Muscle of arm (tissue), 12 donors: ENCODE results near the gene CEBPE. TPM values are rescaled to one million over a fixed set of nuclear protein-coding genes. Genes with fewer than 3 reads are reported as not detected.

ENCODE experiments used
- DNase-seq: peaks from one replicate; pipeline ENCODE4 v3.0.0-alpha.2; 2013
- polyA plus RNA-seq, 12 donors: library from polyadenylated mRNA; unstranded; fragments of 120-200 nt; gene quantifications; one replicate each; pipeline ENCODE4 v1.2.1, GENCODE V29; 2013; ENCODE audit not compliant: insufficient read length in 12 of 12

The CEBPE gene
- polyA plus RNA-seq, 12 donors, result 0.08 to 0.61 (median 0.13) TPM; not detected in 8

DNA sequence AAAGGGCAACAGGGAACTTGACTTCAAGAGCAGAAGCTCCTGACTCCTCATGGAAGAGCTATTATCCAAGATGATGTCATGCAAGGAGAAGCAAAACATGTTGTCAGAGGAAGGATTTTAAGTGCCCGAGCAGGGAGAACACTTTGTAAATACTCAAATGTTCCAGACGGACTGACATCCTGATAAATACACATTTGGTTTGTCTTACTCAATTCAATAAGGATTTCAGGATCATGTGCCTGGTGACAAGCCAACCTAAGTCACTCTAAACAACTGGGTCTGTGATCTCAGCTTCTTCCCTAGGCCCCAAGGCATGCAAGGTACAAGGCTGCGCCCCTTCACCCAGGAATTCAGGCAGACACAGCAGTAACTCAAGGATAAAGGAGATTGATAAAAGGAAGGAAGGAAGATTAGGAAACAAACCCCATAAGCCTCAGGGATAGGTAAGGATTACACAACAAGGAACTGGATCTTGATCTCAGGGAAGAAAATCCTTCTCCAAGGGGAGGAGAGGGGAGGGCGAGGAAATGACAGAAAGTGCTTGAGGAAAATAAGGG lies 26.8 kb upstream of the CEBPE start:
- DNase-seq, result no peak

DNA sequence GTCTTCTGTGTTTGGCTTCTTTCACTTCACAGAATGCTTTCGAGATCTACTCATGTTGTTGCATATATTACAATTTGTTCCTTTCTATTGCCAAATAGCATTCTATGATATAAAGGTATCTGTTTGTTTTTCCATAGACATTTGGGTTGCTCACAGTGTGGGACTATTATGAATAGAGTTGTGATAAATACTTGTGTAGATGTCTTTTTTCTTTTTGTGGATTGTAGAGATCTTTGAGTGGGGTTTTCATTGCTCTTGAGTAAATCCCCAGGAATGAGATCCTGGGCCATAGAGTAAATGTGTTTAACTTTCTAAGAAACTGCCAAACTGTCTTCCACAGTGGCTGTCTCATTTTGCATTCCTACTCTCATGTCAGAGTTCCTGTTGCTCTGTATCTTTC lies 24.9 kb upstream of the CEBPE start:
- no peak for DNase-seq

GRCh38 chr14:23142826-23143225 lies 23.8 kb upstream of the CEBPE start:
- DNase-seq, result no peak

DNA sequence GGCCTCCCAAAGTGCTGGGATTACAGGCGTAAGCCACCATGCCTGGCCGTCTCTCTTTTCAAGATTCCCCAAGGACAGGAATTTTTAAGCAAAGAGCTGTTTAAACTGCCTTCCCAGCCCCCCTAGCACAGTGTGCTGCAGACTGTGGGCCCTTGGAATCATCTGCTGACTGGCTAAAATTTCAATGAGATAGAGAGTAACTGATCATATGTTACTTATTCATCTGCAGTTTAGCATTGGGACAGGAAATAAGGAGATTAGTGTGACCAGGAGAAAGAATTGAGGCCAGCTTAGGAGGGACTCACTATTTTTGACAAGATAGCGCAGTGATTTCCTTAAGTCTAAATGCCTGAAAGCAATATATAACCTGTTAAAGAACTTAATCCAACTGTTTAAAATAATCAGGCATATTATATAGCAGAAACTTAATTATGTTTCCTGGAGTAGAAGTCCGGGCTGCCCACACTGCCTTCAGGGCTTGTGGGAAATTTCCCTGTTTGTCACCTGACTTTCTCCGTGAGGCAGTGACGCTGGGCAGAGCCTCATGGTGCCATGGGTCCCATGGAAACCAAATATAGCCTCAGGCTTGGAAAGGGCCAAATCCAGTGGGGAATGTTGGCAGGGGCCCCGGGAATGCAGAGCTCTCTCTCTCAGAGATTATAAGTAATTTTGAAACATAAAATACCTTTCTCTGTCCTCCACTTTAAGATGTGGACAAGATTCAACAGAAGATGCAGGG lies 22.8 kb upstream of the CEBPE start:
- DNase-seq, result peak; percentile 46

DNA sequence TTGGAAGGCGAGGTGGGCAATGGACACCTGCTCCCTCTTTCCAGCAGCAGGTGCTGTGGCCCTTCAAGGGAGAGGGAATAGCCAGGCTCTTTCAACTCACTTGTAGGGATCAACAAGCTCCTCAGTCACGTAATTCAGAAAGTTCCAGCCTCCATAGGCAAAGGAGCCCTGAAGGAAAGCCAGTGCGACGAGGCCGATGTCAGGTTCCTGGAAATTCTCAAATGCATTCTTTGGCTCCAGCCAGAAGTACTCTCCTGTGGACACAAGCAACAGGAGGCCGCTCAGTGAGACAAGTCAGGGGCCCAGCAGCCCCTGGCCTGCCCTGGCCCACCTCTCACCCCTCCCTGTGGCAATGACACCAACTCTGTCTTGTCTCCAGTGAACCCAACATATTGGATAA lies 21.3 kb upstream of the CEBPE start:
- no peak for DNase-seq

- DNase-seq, result no peak
Measured at GRCh38 chr14:23139874-23140273, 20.8 kb upstream of the CEBPE start.

- no peak for DNase-seq
Measured at GRCh38 chr14:23137813-23138535, 18.9 kb upstream of the CEBPE start.

DNA sequence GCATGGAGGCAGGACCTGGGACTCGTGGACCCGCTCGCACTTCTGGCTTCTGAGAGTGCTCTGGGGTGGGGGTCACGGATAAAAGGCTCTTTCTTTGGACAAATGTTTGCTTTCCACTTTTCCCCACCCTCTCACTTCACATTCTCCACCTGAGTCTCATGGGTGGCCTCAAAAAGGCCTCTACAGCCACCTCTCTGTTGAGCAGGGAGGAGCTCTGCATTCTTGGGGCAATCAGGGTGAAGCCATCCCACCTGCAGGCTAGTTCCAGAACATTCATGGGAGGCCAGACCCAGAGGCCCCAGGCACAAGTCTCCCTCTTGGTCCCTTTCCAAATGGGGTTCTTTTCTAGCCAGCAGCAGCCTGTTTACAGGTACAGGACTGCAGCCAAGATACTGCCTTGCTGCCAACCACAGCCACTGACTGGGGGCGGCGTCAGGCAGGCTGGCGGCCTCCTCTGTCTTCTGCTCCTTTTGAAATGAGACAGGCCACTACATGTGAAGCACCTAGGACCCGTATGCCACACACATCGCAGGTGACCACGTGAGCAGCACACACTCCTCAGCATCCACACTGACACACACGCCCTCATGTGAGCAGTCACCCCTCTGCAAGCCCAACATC lies 18.2 kb upstream of the CEBPE start:
- no peak for DNase-seq

DNA sequence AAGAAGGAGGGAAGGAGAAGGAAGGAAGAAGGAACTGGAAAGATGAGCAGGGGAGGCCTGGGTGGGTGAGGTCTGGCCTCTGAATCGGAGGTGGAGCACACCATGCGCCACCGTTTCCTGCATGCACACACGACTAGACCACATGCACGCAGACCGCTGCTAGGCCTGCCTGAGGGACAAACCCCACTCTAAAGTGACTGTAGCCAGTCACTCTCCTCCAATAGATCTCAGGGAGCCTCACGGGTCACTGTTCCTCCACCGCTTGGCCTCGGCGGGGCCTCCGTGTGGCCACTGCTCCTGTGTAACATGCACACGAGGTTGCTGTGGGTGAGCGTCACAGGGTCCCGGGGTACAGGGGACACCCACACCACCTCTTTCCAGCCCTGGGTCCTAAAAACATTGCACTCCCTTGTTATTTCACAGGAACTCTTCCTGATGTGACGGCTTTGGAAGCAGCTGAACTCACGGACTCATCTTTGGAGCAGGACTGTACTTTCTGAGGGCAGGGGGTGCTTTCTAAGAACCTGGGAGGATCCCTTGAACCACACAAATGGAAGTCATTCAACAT lies 17.6 kb upstream of the CEBPE start:
- DNase-seq, result no peak

- DNase-seq, result no peak
Measured at GRCh38 chr14:23132970-23133369, 13.9 kb upstream of the CEBPE start.

- no peak for DNase-seq
Measured at GRCh38 chr14:23131482-23131881, 12.4 kb upstream of the CEBPE start.

GRCh38 chr14:23130871-23131270 lies 11.8 kb upstream of the CEBPE start:
- DNase-seq, result no peak

GRCh38 chr14:23129759-23130316 lies 10.8 kb upstream of the CEBPE start:
- no peak for DNase-seq

DNA sequence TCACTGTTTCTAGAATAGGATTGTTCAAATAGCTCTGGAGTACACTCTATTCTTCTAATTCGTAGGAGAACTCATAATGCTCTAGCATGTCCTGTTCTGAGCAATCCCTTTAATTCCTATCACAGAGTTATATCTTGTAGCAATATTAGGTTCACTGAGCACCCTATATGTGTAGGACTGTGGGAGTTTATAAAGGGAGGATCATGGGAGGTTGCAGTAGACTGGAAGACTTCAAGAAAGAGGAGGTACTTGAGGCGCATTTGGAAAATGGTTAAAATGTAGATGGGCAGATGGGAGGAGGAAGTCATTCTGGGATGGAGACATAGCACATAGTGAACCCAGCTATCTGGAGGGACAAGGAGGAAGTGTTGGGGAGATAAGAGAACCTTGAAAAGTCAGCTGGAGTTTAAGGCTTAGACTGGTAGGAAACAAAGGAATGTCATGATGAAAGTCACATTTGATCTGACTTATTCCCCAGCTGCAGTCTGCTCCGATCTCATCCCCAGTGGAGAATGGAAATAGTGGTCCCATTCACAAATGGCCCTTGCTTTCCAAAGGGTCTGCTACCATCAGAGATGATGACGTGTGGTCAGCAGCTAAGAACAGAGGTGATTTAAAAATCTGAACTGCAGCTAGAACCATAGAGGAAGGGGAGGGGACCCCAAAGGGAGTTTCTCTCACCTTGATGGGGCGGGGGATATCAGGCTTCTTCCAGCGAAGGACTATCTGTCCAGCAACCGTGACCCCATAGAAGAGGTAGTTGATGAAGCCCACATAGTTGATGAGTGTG lies 10.1 kb upstream of the CEBPE start:
- DNase-seq, result no peak

DNA sequence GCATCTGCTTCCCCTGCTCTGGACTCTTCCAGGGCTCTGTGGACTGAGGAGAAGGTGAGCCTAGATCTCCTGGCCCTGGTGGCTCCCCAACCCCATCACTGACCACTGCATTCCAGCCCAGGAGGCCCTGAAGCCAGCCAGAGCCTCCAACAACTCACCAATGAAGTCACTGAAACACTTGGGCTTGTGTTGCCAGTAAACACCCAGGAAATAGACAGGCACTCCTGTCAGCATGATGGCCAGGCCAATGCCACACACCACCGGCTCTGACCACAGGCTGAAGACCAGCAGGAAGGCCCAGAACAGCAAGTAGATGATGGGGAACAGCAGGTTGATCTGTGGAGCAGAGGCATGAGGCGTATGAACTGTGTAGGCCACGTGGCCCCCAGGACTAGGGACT lies 8.8 kb upstream of the CEBPE start:
- DNase-seq, result no peak

- no peak for DNase-seq
Measured at GRCh38 chr14:23126548-23127278, 7.7 kb upstream of the CEBPE start.

GRCh38 chr14:23125933-23126524 lies 7.0 kb upstream of the CEBPE start:
- DNase-seq, result no peak

DNA sequence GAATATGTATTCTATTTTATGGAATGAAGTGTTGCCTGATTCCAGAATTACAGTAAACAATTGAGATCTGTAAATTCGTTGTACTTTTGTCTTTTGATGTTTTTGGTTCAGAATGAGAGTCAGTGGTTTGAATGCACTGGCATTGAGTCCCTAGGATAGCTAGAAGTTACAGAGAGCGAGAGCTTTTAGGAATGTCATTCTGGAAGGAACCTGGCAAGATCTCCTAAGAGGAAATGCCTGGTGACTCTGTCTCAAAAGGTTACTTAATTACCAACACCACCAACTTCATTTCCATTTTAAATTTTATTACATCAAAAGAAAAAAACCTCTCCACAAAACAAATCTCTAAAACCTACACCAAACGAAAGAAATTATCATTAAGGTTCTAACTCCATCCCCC lies 6.0 kb upstream of the CEBPE start:
- no peak for DNase-seq

- no peak for DNase-seq
Measured at GRCh38 chr14:23124337-23124954, 5.4 kb upstream of the CEBPE start.

- no peak for DNase-seq
Measured at GRCh38 chr14:23123419-23123818, 4.4 kb upstream of the CEBPE start.
